Measurements from ENCODE around the gene CFAP46.

CFAP46 gene

GRCh38 chr10:132859084-132859855 lies 83.1 kb downstream of the CFAP46 start:
- Histone ChIP-seq H3K4me1 (ENCODE audit: control insufficient read depth, insufficient read depth, low read length) (peaks cover 2% of the 10 kb centered on the region; the same call in 1 of the 2 replicates), H3K9me3 (ENCODE audit: control insufficient read depth, insufficient read depth, low read length) (no peaks in the 10 kb centered on the region), H3K4me3 (ENCODE audit: low read length) (no peak overlapping the region), H3K27ac (ENCODE audit: low read length) (no peak overlapping the region), H3K36me3 (ENCODE audit: control insufficient read depth, insufficient read depth, low read length) (no peaks in the 10 kb centered on the region), H3K27me3 (ENCODE audit: control insufficient read depth, insufficient read depth, low read length) (no peaks in the 10 kb centered on the region)
- no peak for DNase-seq (ENCODE audit: low read depth, low spot score)
- no CpG with 5 or more reads among the region's 32 CpGs for WGBS (ENCODE audit: insufficient coverage, insufficient read length)

GRCh38 chr10:132858121-132859081 lies 84.0 kb downstream of the CFAP46 start:
- Histone ChIP-seq H3K9me3 (ENCODE audit: control insufficient read depth, insufficient read depth, low read length) (no peaks in the 10 kb centered on the region), H3K27me3 (ENCODE audit: control insufficient read depth, insufficient read depth, low read length) (no peaks in the 10 kb centered on the region), H3K4me1 (ENCODE audit: control insufficient read depth, insufficient read depth, low read length) (peaks cover 2% of the 10 kb centered on the region; the same call in 1 of the 2 replicates), H3K36me3 (ENCODE audit: control insufficient read depth, insufficient read depth, low read length) (no peaks in the 10 kb centered on the region), H3K4me3 (ENCODE audit: low read length) (no peak overlapping the region), H3K27ac (ENCODE audit: low read length) (no peak overlapping the region)
- DNase-seq (ENCODE audit: low read depth, low spot score): no peak
- WGBS (ENCODE audit: insufficient coverage, insufficient read length): no CpG with 5 or more reads among the region's 45 CpGs

- Histone ChIP-seq H3K27me3 (ENCODE audit: control insufficient read depth, insufficient read depth, low read length) (no peaks in the 10 kb centered on the region), H3K4me1 (ENCODE audit: control insufficient read depth, insufficient read depth, low read length) (no peaks in the 10 kb centered on the region; the same call in 1 of the 2 replicates), H3K36me3 (ENCODE audit: control insufficient read depth, insufficient read depth, low read length) (no peaks in the 10 kb centered on the region), H3K27ac (ENCODE audit: low read length) (no peak overlapping the region), H3K4me3 (ENCODE audit: low read length) (no peak overlapping the region), H3K9me3 (ENCODE audit: control insufficient read depth, insufficient read depth, low read length) (no peaks in the 10 kb centered on the region)
- DNase-seq (ENCODE audit: low read depth, low spot score): no peak
- WGBS (ENCODE audit: insufficient coverage, insufficient read length): no CpG with 5 or more reads among the region's 13 CpGs
Measured at GRCh38 chr10:132856869-132857524, 85.4 kb downstream of the CFAP46 start.

- H3K27me3 ChIP-seq (ENCODE audit: control insufficient read depth, insufficient read depth, low read length): no peaks in the 10 kb centered on the region
- no peaks in the 10 kb centered on the region for H3K36me3 ChIP-seq (ENCODE audit: control insufficient read depth, insufficient read depth, low read length)
- H3K9me3 ChIP-seq (ENCODE audit: control insufficient read depth, insufficient read depth, low read length): no peaks in the 10 kb centered on the region
- H3K4me3 ChIP-seq (ENCODE audit: low read length): no peak overlapping the region
- no peaks in the 10 kb centered on the region; the same call in 1 of the 2 replicates for H3K4me1 ChIP-seq (ENCODE audit: control insufficient read depth, insufficient read depth, low read length)
- H3K27ac ChIP-seq (ENCODE audit: low read length): no peak overlapping the region
- DNase-seq (ENCODE audit: low read depth, low spot score): no peak
- WGBS (ENCODE audit: insufficient coverage, insufficient read length): no CpG with 5 or more reads among the region's 7 CpGs
Measured at GRCh38 chr10:132855889-132856288, 86.5 kb downstream of the CFAP46 start.

- Histone ChIP-seq H3K27ac (ENCODE audit: low read length) (no peak overlapping the region), H3K9me3 (ENCODE audit: control insufficient read depth, insufficient read depth, low read length) (no peaks in the 10 kb centered on the region), H3K36me3 (ENCODE audit: control insufficient read depth, insufficient read depth, low read length) (no peaks in the 10 kb centered on the region), H3K4me1 (ENCODE audit: control insufficient read depth, insufficient read depth, low read length) (peaks cover 2% of the 10 kb centered on the region; the same call in 1 of the 2 replicates), H3K27me3 (ENCODE audit: control insufficient read depth, insufficient read depth, low read length) (no peaks in the 10 kb centered on the region), H3K4me3 (ENCODE audit: low read length) (no peak overlapping the region)
- no peak for DNase-seq (ENCODE audit: low read depth, low spot score)
- no CpG with 5 or more reads among the region's 22 CpGs for WGBS (ENCODE audit: insufficient coverage, insufficient read length)
Measured at GRCh38 chr10:132851451-132851850, 90.9 kb downstream of the CFAP46 start.

GRCh38 chr10:132850896-132851295 lies 91.5 kb downstream of the CFAP46 start:
- Histone ChIP-seq H3K4me3 (ENCODE audit: low read length) (no peak overlapping the region), H3K4me1 (ENCODE audit: control insufficient read depth, insufficient read depth, low read length) (peaks cover 2% of the 10 kb centered on the region; the same call in 1 of the 2 replicates), H3K9me3 (ENCODE audit: control insufficient read depth, insufficient read depth, low read length) (no peaks in the 10 kb centered on the region), H3K36me3 (ENCODE audit: control insufficient read depth, insufficient read depth, low read length) (no peaks in the 10 kb centered on the region), H3K27me3 (ENCODE audit: control insufficient read depth, insufficient read depth, low read length) (no peaks in the 10 kb centered on the region), H3K27ac (ENCODE audit: low read length) (no peak overlapping the region)
- DNase-seq (ENCODE audit: low read depth, low spot score): no peak
- WGBS (ENCODE audit: insufficient coverage, insufficient read length): no CpG with 5 or more reads among the region's 17 CpGs

- no peaks in the 10 kb centered on the region for H3K27me3 ChIP-seq (ENCODE audit: control insufficient read depth, insufficient read depth, low read length)
- H3K9me3 ChIP-seq (ENCODE audit: control insufficient read depth, insufficient read depth, low read length): no peaks in the 10 kb centered on the region
- H3K36me3 ChIP-seq (ENCODE audit: control insufficient read depth, insufficient read depth, low read length): no peaks in the 10 kb centered on the region
- peaks cover 2% of the 10 kb centered on the region; the same call in 1 of the 2 replicates for H3K4me1 ChIP-seq (ENCODE audit: control insufficient read depth, insufficient read depth, low read length)
- WGBS (ENCODE audit: insufficient coverage, insufficient read length): no CpG with 5 or more reads among the region's 15 CpGs
- H3K4me3 ChIP-seq (ENCODE audit: low read length): no peak overlapping the region
- no peak overlapping the region for H3K27ac ChIP-seq (ENCODE audit: low read length)
- DNase-seq (ENCODE audit: low read depth, low spot score): no peak
Measured at GRCh38 chr10:132850246-132850645, 92.1 kb downstream of the CFAP46 start.

- Histone ChIP-seq H3K4me1 (ENCODE audit: control insufficient read depth, insufficient read depth, low read length) (peaks cover 2% of the 10 kb centered on the region; the same call in 1 of the 2 replicates), H3K36me3 (ENCODE audit: control insufficient read depth, insufficient read depth, low read length) (no peaks in the 10 kb centered on the region), H3K4me3 (ENCODE audit: low read length) (no peak overlapping the region), H3K27ac (ENCODE audit: low read length) (no peak overlapping the region), H3K27me3 (ENCODE audit: control insufficient read depth, insufficient read depth, low read length) (no peaks in the 10 kb centered on the region), H3K9me3 (ENCODE audit: control insufficient read depth, insufficient read depth, low read length) (no peaks in the 10 kb centered on the region)
- no peak for DNase-seq (ENCODE audit: low read depth, low spot score)
- no CpG with 5 or more reads among the region's 19 CpGs for WGBS (ENCODE audit: insufficient coverage, insufficient read length)
Measured at GRCh38 chr10:132849546-132850031, 92.8 kb downstream of the CFAP46 start.

GRCh38 chr10:132848951-132849545 lies 93.3 kb downstream of the CFAP46 start:
- no peaks in the 10 kb centered on the region for H3K9me3 ChIP-seq (ENCODE audit: control insufficient read depth, insufficient read depth, low read length)
- H3K4me1 ChIP-seq (ENCODE audit: control insufficient read depth, insufficient read depth, low read length): peaks cover 2% of the 10 kb centered on the region; the same call in 1 of the 2 replicates
- no peaks in the 10 kb centered on the region for H3K36me3 ChIP-seq (ENCODE audit: control insufficient read depth, insufficient read depth, low read length)
- no peaks in the 10 kb centered on the region for H3K27me3 ChIP-seq (ENCODE audit: control insufficient read depth, insufficient read depth, low read length)
- H3K4me3 ChIP-seq (ENCODE audit: low read length): no peak overlapping the region
- no CpG with 5 or more reads among the region's 21 CpGs for WGBS (ENCODE audit: insufficient coverage, insufficient read length)
- no peak overlapping the region for H3K27ac ChIP-seq (ENCODE audit: low read length)
- no peak for DNase-seq (ENCODE audit: low read depth, low spot score)

Measured in iPS DF 6.9 (cell line).